GM21529 (cell line): Measurements from ENCODE around the gene HBQ1.
"Not testable (repeated sequence)": the region's sequence is repeated elsewhere in the genome, so short reads cannot be mapped to it uniquely, and the experiment has no call there.

Source experiments
- ATAC-seq: cut with Tn5 transposase; IDR thresholded peaks from one replicate; pipeline ENCODE4 v1.9.1; 2021; ENCODE audit not compliant: unreplicated experiment

Gene HBQ1

DNA sequence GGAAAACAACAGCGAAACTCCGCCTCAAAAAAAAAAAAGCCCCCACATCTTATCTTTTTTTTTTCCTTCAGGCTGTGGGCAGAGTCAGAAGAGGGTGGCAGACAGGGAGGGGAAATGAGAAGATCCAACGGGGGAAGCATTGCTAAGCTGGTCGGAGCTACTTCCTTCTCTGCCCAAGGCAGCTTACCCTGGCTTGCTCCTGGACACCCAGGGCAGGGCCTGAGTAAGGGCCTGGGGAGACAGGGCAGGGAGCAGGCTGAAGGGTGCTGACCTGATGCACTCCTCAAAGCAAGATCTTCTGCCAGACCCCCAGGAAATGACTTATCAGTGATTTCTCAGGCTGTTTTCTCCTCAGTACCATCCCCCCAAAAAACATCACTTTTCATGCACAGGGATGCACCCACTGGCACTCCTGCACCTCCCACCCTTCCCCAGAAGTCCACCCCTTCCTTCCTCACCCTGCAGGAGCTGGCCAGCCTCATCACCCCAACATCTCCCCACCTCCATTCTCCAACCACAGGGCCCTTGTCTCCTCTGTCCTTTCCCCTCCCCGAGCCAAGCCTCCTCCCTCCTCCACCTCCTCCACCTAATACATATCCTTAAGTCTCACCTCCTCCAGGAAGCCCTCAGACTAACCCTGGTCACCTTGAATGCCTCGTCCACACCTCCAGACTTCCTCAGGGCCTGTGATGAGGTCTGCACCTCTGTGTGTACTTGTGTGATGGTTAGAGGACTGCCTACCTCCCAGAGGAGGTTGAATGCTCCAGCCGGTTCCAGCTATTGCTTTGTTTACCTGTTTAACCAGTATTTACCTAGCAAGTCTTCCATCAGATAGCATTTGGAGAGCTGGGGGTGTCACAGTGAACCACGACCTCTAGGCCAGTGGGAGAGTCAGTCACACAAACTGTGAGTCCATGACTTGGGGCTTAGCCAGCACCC, 5.0 kb upstream of the HBQ1 start:
- no peak for ATAC-seq

DNA sequence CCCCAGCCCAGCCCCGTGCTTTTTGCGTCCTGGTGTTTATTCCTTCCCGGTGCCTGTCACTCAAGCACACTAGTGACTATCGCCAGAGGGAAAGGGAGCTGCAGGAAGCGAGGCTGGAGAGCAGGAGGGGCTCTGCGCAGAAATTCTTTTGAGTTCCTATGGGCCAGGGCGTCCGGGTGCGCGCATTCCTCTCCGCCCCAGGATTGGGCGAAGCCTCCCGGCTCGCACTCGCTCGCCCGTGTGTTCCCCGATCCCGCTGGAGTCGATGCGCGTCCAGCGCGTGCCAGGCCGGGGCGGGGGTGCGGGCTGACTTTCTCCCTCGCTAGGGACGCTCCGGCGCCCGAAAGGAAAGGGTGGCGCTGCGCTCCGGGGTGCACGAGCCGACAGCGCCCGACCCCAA, 4.3 kb upstream of the HBQ1 start:
- not testable (repeated sequence) for ATAC-seq

DNA sequence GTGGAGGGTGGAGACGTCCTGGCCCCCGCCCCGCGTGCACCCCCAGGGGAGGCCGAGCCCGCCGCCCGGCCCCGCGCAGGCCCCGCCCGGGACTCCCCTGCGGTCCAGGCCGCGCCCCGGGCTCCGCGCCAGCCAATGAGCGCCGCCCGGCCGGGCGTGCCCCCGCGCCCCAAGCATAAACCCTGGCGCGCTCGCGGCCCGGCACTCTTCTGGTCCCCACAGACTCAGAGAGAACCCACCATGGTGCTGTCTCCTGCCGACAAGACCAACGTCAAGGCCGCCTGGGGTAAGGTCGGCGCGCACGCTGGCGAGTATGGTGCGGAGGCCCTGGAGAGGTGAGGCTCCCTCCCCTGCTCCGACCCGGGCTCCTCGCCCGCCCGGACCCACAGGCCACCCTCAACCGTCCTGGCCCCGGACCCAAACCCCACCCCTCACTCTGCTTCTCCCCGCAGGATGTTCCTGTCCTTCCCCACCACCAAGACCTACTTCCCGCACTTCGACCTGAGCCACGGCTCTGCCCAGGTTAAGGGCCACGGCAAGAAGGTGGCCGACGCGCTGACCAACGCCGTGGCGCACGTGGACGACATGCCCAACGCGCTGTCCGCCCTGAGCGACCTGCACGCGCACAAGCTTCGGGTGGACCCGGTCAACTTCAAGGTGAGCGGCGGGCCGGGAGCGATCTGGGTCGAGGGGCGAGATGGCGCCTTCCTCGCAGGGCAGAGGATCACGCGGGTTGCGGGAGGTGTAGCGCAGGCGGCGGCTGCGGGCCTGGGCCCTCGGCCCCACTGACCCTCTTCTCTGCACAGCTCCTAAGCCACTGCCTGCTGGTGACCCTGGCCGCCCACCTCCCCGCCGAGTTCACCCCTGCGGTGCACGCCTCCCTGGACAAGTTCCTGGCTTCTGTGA, 3.5 kb upstream of the HBQ1 start, which contains the start of gene HBA1:
Gene HBA1, plus strand, starts transcription at position 204 of the 906 bp plus-strand sequence. Its CDS starts 37 bp downstream, at position 241.
- not testable (repeated sequence) for ATAC-seq

DNA sequence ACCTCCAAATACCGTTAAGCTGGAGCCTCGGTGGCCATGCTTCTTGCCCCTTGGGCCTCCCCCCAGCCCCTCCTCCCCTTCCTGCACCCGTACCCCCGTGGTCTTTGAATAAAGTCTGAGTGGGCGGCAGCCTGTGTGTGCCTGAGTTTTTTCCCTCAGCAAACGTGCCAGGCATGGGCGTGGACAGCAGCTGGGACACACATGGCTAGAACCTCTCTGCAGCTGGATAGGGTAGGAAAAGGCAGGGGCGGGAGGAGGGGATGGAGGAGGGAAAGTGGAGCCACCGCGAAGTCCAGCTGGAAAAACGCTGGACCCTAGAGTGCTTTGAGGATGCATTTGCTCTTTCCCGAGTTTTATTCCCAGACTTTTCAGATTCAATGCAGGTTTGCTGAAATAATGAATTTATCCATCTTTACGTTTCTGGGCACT, 2.9 kb upstream of the HBQ1 start:
- no peak for ATAC-seq

DNA sequence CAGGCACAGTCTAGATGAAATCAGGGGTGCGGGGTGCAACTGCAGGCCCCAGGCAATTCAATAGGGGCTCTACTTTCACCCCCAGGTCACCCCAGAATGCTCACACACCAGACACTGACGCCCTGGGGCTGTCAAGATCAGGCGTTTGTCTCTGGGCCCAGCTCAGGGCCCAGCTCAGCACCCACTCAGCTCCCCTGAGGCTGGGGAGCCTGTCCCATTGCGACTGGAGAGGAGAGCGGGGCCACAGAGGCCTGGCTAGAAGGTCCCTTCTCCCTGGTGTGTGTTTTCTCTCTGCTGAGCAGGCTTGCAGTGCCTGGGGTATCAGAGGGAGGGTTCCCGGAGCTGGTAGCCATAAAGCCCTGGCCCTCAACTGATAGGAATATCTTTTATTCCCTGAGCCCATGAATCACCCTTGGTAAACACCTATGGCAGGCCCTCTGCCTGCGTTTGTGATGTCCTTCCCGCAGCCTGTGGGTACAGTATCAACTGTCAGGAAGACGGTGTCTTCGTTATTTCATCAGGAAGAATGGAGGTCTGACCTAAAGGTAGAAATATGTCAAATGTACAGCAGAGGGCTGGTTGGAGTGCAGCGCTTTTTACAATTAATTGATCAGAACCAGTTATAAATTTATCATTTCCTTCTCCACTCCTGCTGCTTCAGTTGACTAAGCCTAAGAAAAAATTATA, 2.1 kb upstream of the HBQ1 start:
- no peak for ATAC-seq

DNA sequence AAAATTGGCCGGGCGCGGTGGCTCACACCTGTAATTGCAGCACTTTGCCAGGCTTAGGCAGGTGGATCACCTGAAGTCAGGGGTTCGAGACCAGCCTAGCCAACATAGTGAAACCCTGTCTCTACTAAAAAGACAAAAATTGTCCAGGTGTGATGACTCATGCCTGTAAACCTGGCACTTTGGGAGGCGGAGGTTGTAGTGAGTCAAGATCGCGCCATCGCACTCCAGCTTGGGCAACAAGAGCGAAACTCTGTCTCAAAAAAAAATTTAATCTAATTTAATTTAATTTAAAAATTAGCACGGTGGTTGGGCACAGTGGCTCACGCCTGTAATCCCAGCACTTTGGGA, 1.6 kb upstream of the HBQ1 start:
- ATAC-seq = no peak

DNA sequence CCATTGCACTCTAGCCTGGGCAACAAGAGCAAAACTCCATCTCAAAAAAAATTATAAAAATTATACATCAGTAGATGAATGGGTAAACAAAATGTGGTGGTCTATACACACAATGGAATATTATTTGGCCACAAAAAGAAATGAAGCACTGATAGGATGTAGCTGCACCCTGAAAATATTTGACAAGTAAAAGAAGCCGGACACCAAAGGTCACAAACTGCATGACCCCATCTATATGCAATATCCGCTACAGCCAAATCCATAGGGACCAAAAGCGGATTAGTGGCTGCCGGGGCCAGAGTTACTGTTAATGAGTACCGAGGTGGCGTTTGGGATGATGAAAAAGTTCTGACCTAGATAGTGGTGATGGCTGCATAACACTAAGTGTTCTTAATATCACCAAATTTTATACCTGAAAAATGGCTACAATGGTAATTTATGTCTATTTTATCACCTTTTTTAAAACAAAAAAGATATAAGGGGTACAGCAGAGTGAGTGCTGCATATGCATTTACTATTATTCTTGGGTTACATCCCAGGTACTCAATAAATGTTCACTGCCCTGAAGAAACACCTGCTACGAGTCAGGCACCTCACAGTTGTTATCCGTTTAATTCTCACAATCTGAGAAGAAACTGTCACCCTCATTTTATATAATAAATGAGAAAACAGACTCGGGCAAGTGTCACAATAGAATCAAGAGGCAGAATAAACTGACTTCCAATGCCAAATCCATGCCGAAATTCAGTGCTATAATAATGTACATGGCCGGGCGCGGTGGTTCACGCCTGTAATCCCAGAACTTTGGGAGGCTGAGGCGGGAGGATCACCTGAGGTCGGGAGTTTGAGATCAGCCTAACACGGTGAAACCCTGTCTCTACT, 807 bp upstream of the HBQ1 start:
- ATAC-seq = no peak

DNA sequence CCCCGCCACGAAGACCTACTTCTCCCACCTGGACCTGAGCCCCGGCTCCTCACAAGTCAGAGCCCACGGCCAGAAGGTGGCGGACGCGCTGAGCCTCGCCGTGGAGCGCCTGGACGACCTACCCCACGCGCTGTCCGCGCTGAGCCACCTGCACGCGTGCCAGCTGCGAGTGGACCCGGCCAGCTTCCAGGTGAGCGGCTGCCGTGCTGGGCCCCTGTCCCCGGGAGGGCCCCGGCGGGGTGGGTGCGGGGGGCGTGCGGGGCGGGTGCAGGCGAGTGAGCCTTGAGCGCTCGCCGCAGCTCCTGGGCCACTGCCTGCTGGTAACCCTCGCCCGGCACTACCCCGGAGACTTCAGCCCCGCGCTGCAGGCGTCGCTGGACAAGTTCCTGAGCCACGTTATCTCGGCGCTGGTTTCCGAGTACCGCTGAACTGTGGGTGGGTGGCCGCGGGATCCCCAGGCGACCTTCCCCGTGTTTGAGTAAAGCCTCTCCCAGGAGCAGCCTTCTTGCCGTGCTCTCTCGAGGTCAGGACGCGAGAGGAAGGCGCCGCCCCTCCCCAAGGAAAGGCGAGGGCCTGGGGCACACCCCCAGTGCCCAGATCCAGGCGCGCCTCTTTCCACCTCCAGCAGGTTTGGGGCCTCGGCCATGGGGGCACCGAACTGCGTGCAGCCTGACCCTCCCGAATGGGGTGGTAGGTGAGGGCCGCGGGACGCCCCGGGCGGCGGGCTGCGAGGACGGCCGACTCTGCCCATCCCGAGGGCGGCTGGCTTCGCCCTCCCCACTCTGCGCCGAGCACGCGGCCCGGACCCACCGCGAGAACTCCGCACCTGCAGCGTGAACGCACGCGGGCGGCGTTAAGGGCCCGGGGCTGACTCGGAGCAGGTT, 664 bp downstream of the HBQ1 start:
- peak; percentile 49 for ATAC-seq

DNA sequence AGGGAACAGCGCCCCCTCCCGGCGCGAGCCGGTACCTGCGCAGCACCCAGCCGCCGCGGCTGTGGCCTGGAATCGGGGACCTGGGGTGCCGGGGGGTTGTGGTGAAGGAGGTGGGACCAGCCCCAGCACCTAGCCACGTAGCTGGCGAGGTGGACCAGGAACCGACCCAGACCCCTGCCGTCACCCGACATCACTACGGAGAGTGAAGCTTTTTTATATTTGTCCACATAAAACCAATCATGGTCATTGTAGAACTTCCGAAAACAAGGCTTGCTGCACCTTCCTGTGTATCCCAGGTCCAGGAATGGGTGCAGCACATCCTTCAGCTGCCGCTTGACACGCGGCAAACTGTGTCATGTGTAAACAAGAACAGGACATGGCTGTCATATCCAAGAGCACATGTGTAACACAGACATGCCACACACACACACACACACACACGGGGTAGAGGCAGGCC, 1.3 kb downstream of the HBQ1 start:
- ATAC-seq = no peak

DNA sequence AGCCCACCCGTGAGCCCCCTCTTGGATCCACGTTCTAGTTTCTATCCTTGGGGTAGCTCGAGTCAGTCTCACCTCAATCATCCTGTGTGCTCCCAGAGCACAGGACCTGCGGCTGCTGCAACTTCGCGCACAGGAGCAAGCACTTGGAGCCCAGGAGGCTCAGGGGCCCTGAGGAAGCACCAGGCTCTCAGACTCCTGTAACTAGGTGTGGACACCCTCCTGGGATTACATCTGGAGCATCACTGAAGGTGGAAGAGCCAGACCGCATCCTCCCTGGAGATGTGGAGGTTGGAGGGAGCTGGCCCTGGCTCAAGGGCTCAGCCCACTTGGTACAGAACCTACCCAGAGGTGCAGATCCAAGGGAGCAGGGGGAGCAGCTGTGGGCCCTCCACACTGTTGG, 2.7 kb downstream of the HBQ1 start:
- ATAC-seq = no peak

DNA sequence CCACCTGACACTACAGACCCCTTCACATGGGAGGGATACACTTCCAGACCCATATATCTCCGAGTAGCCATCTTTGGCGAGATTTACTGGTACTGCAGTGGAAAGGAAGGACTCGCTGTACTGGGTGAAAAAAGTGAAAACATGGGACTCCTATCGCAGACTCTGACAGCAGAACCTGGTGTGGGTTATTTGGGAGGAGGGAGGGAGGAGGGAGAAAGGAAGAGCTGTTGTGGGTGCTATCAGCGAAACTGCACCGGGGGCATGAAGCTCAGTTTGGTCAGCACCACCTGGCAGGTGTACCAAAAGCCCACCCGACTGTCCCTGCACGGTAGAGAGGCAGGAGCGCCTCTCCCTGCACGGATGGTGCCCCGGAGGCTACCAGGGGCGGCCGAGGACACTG, 5.0 kb downstream of the HBQ1 start:
- no peak for ATAC-seq

DNA sequence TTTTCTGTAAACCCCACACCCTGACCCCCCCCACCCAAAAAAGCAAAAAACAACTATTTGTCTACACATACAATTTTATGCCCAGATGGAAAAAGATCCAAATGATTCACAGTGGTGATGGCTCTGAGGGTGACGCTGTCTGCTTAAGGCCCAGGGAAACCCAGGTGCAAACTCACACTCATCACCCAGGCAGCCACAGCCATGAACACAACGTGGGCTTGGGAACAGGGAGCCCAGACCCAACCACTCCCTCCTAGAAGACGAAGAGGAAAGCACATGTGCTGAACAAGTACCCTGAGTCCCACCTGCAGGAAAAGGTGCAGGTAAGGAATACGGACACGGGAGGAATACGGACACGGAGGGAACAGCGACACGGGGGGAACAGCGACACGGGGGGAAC, 5.4 kb downstream of the HBQ1 start:
- no peak for ATAC-seq

DNA sequence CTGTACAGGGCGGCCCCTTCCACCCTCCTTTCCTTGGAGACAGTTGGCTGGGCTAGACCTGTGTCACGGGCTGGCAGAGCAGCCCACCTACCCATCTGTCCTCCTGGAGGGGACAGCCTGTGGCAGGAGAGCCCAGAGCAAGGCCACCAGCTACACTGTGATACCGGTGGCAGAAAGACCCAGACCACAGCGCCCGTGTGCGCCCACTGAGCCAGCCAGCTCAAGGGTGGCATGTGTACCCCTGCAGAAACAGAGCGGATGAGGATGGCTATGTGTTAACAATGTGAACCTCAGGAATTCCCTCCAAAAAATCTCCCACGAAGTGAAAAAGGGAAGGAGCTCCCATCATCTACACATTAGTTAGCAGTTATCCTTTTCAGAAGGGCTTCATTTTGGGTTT, 7.1 kb downstream of the HBQ1 start:
- no peak for ATAC-seq

DNA sequence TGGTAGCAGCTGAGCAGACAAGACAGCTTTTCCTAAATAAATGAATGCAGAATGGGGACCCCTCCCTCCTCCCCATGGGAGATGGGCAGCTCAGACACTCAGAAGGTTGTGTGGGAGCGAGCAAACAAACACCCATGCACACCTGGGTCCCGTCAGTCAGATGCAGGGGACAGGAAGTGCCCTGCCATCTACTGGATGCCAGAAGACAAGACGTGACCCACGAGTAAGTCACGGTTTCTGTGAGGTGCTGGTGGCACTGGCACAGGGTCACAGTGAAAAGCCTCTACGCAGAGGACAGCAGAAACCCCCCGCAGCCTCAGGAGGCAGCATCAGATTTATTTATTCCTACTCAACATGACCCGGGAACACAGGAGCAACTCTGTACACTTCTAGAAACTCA, 8.4 kb downstream of the HBQ1 start:
- ATAC-seq = no peak

DNA sequence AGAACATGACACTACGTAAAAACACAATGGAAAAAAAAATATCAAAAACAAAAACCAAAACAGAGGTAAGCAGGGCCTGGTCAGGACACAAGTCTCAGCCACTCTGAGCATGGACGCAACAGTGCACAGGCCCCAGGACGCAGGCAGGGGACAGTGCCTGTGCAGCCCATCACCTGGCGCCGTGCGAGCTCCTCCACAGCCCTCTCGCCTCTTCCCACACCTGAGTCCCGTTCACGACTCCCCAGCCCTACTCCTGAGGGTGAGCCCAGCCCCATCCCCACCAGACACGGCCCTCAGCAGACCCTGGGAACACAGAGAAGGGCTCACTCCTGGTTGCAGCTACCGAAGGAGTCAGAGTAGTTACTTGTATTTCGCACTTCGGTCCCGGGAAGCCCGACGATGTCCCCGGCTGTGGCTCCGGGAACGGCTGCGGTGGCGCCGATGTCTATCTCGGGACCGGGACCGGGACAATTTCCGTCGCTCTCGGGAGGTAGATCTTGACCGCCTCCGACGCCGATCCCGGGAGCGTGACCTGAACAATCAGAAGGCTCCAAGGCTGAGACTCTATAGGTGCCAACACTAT, 9.4 kb downstream of the HBQ1 start:
- no peak for ATAC-seq

DNA sequence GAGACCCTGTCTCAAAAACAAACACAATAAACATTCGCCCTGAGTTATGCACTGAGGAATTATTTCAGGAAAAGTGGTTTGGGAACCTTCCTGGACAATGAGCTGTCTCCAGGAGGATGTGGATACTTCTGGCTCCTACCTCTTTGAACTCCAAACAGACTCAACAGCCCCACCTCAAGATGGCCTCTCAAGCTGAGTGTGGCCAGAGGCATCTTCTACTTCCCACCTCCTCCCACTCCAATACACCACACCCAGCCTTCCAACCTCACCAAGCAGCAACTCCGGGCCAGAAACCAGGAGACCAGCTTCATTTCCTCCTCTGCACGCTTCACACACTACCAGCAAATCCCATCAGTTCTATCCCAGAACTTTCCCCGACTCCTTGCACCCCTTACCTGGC, 11.6 kb downstream of the HBQ1 start:
- ATAC-seq = no peak

DNA sequence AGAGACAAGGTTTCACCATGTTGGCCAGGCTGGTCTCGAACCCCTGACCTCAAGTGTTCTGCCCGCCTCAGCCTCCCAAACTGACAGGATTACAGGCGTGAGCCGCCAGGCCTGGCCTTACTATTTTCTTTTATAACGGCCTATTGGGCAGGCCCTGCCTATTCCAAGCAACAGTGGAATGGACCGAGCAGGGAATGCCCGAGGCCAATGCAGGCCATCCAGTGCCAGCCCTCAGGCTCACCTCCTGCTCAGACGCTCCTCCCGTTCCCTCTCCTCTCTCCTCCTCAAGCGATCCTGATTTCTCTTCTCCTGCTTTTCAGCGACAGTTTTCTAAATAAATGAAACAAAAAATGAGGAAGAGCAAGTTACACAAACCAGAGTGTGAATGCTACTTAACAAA, 12.4 kb downstream of the HBQ1 start:
- no peak for ATAC-seq

DNA sequence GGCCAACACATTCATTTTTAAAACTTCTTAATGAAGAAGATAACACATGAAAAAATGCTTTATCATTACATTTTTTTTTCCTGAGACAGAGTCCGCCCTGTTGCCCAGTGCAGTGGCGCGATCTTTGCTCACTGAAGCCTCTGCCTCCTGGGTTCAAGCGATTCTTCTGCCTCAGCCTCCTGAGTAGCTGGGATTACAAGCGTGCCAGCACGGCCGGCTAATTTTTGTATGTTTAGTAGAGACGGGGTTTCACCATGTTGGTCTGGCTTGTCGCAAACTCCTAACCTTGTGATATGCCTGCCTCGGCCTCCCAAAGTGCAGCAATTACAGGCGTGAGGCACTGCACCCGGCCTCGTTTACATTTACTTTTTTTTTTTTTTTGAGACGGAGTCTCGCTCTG, 13.2 kb downstream of the HBQ1 start:
- no peak for ATAC-seq

DNA sequence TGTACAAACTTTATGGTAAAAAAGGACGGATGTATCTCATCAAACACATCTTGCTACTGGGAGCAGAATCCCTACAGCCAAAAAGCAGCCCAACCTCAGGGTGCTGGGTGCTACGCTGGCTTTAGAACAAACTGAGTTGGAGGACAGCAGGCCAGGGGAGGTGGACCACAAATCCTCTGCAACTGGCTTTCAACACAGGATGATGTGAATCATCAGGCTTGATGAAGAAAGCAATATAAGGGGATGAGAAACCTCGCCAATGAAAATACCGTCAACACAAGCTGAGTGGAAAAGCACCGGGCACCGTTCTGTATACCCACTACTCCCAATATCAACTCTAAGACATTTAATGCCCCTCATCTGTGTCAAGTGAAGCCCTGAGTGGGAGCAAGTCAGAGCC, 14.3 kb downstream of the HBQ1 start:
- no peak for ATAC-seq
